Activated T-helper 1 cell treated with Interleukin-2 at 50 U/mL for 16 hours (primary cell): ENCODE data around the gene CD160.
"Not testable (repeated sequence)": the region's sequence is repeated elsewhere in the genome, so short reads cannot be mapped to it uniquely, and the experiment has no call there.

ENCODE experiments used
- DNase-seq: peaks from one replicate; pipeline ENCODE4 v3.0.0-alpha.2; 2020; ENCODE audit warnings: low read depth

Gene CD160

GRCh38 chr1:145759721-145760120 lies 40.4 kb downstream of the CD160 start:
- DNase-seq, result no peak

GRCh38 chr1:145760395-145760949 lies 41.2 kb downstream of the CD160 start:
- DNase-seq, result not testable (repeated sequence)

GRCh38 chr1:145761498-145761897 lies 42.2 kb downstream of the CD160 start:
- not testable (repeated sequence) for DNase-seq

- DNase-seq, result not testable (repeated sequence)
These were observed 42.7 kb downstream of the CD160 start for GRCh38 chr1:145762001-145762400.

GRCh38 chr1:145764231-145764940 lies 45.1 kb downstream of the CD160 start:
- not testable (repeated sequence) for DNase-seq

GRCh38 chr1:145765127-145765526 lies 45.8 kb downstream of the CD160 start:
- not testable (repeated sequence) for DNase-seq

- not testable (repeated sequence) for DNase-seq
These were observed 46.5 kb downstream of the CD160 start for GRCh38 chr1:145765585-145766360.

- not testable (repeated sequence) for DNase-seq
These were observed 47.6 kb downstream of the CD160 start for GRCh38 chr1:145766926-145767325.

GRCh38 chr1:145768004-145768403 lies 48.7 kb downstream of the CD160 start:
- not testable (repeated sequence) for DNase-seq

- DNase-seq, result no peak
These were observed 51.8 kb downstream of the CD160 start for GRCh38 chr1:145771056-145771455.

GRCh38 chr1:145773423-145773822 lies 54.1 kb downstream of the CD160 start:
- no peak for DNase-seq

- DNase-seq, result no peak
These were observed 58.3 kb downstream of the CD160 start for GRCh38 chr1:145777357-145778145.

GRCh38 chr1:145778146-145778540 lies 58.8 kb downstream of the CD160 start:
- no peak for DNase-seq

GRCh38 chr1:145782272-145783099 lies 63.2 kb downstream of the CD160 start:
- no peak for DNase-seq

GRCh38 chr1:145784409-145784808 lies 65.1 kb downstream of the CD160 start:
- no peak for DNase-seq

GRCh38 chr1:145785547-145785946 lies 66.2 kb downstream of the CD160 start:
- DNase-seq, result no peak

GRCh38 chr1:145786271-145786670 lies 67.0 kb downstream of the CD160 start:
- DNase-seq, result no peak

- DNase-seq, result no peak
These were observed 69.3 kb downstream of the CD160 start for GRCh38 chr1:145788580-145788979.
